Measurements from ENCODE around the gene KDM4C. TPM values are rescaled to one million over a fixed set of nuclear protein-coding genes. Genes with fewer than 3 reads are reported as not detected.
A peak's percentile ranks its signal among the peaks of the same experiment; 100 is the strongest.

Gene KDM4C
- total and polyA plus RNA-seq, 10 donors, result 11.1 to 85.5 (median 61.9) TPM

DNA sequence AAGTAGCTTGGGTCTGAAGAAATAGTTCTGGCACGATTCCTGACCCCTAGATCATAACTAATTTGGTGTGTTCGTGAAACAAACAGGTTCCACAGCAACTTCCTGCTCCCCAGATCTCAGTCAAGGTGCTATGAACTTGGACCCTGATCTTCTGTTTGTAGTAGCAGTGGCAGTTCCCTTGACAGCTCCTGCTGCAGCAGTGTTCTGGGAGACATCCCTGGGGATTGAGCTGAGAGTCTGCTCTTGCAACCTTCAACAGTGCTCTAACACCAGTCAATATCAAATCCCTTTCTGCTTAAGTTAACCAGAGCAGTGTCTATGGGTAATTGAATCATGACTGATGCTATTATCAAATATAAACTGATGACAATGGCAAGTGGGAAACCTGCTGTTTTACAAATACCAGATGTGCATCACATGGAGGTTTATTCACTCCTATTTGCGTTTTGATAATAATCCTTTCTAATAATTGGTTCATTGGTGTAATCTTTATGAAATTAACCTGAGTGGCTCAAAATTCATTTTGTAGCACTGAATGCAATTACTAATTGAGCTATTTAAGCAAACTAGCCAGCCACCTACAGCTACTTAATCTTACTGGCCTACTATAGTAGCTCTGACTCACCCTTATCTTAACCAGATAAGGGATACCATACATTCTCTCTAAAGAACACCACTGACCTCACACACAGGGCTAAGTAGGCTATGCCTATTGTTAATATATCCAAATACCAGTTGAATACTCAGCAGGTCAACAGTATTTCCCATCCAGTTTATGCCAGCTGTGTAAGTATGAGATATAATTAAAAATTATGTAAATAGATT is 21.9 kb downstream of the KDM4C start:
- Histone ChIP-seq H3K4me3 (no peak overlapping the region), H3K9me3 (no peaks in the 10 kb centered on the region), H3K27ac (peak overlapping the region in 1 of 8 donors; percentile 28), H3K27me3 (replicated peaks in 1 of 7) (no peaks in the 10 kb centered on the region), H3K4me1 (peaks cover 16 to 83% (median 49%) of the 10 kb centered on the region in 6 donors), H3K36me3 (peaks cover 0 to 8% (median 0%) of the 10 kb centered on the region in 6 donors)
- intact Hi-C loops (cut with DNase I; ENCODE audit: low total_unique reads), result no loop called here
- no peak for DNase-seq
- WGBS, 5 donors, result 57 to 80% (median 64%) methylated on average over 3 of the region's 3 CpGs
- TF ChIP-seq POLR2A (IDR thresholded peaks at IDR 0.05) (no peak), POLR2AphosphoS5 (IDR thresholded peaks at IDR 0.05) (no peak)
- TF ChIP-seq, protein P1, sequence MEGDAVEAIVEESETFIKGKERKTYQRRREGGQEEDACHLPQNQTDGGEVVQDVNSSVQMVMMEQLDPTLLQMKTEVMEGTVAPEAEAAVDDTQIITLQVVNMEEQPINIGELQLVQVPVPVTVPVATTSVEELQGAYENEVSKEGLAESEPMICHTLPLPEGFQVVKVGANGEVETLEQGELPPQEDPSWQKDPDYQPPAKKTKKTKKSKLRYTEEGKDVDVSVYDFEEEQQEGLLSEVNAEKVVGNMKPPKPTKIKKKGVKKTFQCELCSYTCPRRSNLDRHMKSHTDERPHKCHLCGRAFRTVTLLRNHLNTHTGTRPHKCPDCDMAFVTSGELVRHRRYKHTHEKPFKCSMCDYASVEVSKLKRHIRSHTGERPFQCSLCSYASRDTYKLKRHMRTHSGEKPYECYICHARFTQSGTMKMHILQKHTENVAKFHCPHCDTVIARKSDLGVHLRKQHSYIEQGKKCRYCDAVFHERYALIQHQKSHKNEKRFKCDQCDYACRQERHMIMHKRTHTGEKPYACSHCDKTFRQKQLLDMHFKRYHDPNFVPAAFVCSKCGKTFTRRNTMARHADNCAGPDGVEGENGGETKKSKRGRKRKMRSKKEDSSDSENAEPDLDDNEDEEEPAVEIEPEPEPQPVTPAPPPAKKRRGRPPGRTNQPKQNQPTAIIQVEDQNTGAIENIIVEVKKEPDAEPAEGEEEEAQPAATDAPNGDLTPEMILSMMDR (IDR thresholded peaks at IDR 0.05 in 8 of 11, conservative IDR thresholded peaks at IDR 0.05 in 3 of 11), result no peak

DNA sequence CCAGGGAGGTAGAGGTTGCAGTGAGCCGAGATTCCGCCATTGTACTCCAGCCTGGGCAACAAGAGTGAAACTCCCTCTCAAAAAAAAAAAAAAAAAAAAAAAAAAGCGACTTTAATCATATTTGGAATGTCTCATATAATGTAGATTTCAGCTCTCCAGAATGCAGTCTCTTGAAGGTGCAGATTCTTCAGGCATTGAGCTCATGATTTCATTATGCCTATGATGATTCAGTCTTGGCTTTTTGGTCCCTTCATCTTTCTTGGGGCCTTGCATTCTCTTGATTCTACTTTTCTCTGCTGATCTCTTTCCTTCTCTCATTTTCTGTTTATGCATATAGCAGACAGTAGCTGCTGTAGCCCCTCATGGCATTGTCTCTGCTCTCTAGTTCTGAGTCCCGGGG is 22.9 kb downstream of the KDM4C start:
- no peak overlapping the region for H3K4me3 ChIP-seq
- no peak for DNase-seq
- no peak for TF ChIP-seq POLR2A (IDR thresholded peaks at IDR 0.05)
- TF ChIP-seq, protein P1 (IDR thresholded peaks at IDR 0.05 in 8 of 11, conservative IDR thresholded peaks at IDR 0.05 in 3 of 11), result no peak
- no peak for TF ChIP-seq POLR2AphosphoS5 (IDR thresholded peaks at IDR 0.05)
- no peak overlapping the region for H3K27ac ChIP-seq
- intact Hi-C loops (cut with DNase I; ENCODE audit: low total_unique reads), result no loop called here
- no peaks in the 10 kb centered on the region for H3K9me3 ChIP-seq
- 84 to 97% (median 96%) methylated on average over 4 of the region's 4 CpGs for WGBS, 5 donors
- H3K27me3 ChIP-seq (replicated peaks in 1 of 7), result no peaks in the 10 kb centered on the region
- peaks cover 0 to 8% (median 0%) of the 10 kb centered on the region in 6 donors for H3K36me3 ChIP-seq
- H3K4me1 ChIP-seq, result peaks cover 20 to 94% (median 59%) of the 10 kb centered on the region in 6 donors

DNA sequence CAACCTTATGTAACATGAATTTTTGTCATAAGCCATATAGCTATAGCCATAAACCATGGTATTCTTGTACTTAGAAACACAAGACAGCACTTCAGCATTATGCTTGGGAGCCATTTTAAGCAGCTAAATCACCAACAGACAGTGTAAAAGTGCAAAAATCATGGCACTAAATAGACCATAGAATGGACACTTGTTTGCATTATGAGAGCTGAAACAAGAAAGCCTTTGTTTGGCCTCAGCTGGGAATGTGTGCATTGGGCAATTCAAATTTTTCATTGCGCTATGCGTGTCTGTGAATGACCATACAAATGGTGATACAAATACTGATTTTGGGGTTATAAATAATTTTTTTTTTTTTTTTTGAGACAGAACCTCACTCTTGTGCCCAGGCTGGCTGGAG is 23.7 kb downstream of the KDM4C start:
- no peak for DNase-seq
- Histone ChIP-seq H3K27ac (no peak overlapping the region), H3K9me3 (no peaks in the 10 kb centered on the region), H3K27me3 (replicated peaks in 1 of 7) (no peaks in the 10 kb centered on the region), H3K4me1 (peaks cover 20 to 100% (median 61%) of the 10 kb centered on the region in 6 donors), H3K4me3 (no peak overlapping the region), H3K36me3 (peaks cover 0 to 2% (median 0%) of the 10 kb centered on the region in 6 donors)
- intact Hi-C loops (cut with DNase I; ENCODE audit: low total_unique reads), result no loop called here
- whole genome bisulfite sequencing, 5 donors, result 47 to 95% (median 76%) methylated on average over 2 of the region's 2 CpGs
- no peak for TF ChIP-seq POLR2A (IDR thresholded peaks at IDR 0.05)
- no peak for TF ChIP-seq POLR2AphosphoS5 (IDR thresholded peaks at IDR 0.05)
- TF ChIP-seq, protein P1 (IDR thresholded peaks at IDR 0.05 in 8 of 11, conservative IDR thresholded peaks at IDR 0.05 in 3 of 11), result no peak

DNA sequence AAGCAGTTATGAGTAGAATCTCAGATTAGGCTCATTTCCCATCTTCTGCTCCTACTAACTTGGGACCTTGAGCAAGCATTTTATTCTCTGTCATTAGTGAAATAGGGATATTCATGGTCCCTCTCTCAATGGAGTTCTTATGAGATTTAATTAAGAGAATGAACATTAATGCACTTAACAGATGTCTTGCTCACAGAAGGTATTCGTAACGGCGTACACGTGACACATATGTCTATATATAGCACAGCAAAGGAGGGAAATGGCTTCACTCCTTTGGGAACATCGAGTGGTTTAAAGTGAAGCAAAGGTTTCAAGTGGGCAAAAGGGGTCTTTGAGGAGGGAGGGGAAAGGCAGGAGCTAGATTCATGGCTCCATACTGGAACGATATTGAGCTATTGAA is 24.6 kb downstream of the KDM4C start:
- Histone ChIP-seq H3K27me3 (replicated peaks in 1 of 7) (no peaks in the 10 kb centered on the region), H3K4me3 (no peak overlapping the region), H3K4me1 (peaks cover 20 to 100% (median 62%) of the 10 kb centered on the region in 6 donors), H3K36me3 (no peaks in the 10 kb centered on the region), H3K9me3 (no peaks in the 10 kb centered on the region), H3K27ac (no peak overlapping the region)
- intact Hi-C loops (cut with DNase I; ENCODE audit: low total_unique reads), result no loop called here
- 84 to 89% (median 85%) methylated on average over 6 of the region's 6 CpGs for WGBS, 5 donors
- TF ChIP-seq POLR2A (IDR thresholded peaks at IDR 0.05), result no peak
- TF ChIP-seq POLR2AphosphoS5 (IDR thresholded peaks at IDR 0.05), result no peak
- TF ChIP-seq, protein P1 (IDR thresholded peaks at IDR 0.05 in 8 of 11, conservative IDR thresholded peaks at IDR 0.05 in 3 of 11), result no peak
- no peak for DNase-seq
